GM21529 (cell line): ENCODE measurements around the gene GPR42.
"Not testable (repeated sequence)": the region's sequence is repeated elsewhere in the genome, so short reads cannot be mapped to it uniquely, and the experiment has no call there.

ENCODE experiments used
- ATAC-seq: cut with Tn5 transposase; IDR thresholded peaks from one replicate; pipeline ENCODE4 v1.9.1; 2021; ENCODE audit not compliant: unreplicated experiment

The GPR42 gene

DNA sequence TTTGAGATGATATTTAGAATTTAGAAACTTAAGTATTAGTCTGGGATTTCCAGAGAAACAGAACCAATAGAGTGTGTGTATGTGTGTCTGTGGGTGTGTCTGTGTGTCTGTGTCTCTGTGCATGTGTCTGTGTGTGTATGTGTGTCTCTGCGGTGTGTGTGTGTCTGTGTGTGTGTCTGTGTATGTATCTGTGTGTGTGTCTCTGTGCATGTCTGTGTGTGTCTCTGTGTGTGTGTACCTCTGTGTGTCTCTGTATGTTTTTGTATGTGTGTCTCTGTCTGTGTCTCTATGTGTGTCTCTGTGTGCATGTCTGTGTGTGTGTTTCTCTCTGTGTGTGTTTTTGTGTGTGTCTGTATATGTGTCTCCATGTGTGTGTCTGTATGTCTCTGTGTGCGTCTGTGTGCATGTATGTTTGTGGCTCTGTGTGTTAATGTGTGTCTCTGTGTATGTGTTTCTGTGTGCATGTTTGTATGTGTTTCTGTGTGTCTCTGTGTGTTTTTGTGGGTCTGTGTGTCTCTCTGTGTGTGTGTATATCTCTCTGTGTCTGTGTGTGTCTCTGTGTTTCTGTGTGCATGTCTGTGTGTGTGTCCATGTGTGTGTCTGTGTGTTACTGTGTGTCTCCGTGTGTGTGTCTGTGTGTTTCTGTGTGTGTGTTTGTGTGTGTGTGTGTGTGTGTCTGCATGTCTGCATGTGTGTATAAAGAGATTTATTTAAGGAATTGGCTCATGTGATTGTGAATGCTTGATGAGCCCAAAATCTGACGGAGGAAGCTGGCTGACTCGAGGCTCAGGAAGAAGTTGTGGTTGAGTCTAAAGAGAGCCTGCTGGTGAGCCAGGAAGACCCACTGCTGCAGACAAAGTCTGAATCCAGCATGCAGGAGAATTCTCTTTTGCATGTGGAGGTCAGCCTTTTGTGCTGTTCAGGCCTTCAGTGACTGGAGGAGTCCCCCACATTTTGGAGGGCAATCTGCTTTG lies 22.2 kb downstream of the GPR42 start:
- ATAC-seq: no peak

DNA sequence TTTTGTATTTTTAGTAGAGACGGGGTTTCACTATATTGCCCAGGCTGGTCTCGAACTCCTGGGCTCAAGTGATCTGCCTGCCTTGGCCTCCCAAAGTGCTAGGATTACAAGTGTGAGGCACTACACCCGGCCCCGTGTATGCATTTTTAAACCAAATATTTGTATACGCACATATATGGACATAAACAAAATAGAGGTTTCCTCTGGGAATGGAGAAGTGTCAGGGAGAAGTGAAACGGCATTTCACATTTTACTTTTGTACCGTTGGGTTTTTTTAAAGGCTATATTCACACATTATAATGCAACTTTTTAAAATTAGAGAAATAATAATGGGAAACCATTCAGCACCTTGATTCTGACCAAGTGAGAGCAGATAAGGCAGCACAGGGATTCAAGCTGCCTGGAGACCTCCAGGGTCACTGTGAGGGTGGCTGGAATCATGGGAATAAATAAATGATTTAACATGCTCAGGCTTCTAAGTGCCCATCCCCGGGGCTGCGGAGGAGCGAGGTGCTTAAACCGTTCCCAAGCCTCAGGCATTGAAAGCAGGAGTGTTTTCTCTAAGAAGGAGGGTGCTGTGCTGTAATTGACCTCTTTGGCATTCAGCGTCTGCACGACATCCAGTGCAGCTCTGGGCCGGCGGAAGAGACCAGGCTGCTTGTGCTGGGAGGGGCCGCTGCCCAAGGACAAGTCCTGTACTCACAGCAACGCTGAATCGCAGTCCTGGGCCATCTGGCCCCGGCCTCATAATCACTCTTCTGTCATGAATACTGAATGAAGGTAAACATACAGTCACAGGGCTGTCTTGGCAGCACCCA lies 24.7 kb downstream of the GPR42 start:
- ATAC-seq: no peak

DNA sequence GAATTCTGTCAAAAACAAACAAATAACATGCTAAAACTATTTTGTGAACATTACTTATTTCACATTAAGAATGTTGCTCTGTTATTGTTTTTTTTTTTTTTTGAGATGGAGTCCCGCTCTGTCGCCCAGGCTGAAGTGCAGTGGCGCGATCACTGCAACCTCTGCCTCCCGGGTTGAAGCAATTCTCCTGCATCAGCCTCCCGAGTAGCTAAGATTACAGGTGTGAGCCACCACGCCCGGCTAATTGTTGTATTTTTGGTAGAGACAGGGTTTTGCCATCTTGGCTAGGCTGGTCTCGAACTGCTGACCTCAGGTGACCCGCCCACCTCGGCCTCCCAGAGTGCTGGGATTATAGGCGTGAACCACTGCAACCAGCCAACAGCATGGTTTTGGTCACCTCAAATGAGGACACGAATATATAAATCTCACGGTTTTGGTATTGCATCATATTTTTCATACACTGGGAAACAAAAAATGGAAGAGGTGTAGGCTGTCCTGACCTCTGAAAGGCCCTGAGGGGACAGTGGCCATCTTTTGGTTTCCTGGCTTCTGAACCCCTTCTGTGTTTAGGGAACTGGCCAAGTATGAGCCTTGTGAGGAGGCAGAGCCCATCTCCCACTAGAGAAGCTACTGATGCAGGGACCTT lies 25.5 kb downstream of the GPR42 start:
- no peak for ATAC-seq

DNA sequence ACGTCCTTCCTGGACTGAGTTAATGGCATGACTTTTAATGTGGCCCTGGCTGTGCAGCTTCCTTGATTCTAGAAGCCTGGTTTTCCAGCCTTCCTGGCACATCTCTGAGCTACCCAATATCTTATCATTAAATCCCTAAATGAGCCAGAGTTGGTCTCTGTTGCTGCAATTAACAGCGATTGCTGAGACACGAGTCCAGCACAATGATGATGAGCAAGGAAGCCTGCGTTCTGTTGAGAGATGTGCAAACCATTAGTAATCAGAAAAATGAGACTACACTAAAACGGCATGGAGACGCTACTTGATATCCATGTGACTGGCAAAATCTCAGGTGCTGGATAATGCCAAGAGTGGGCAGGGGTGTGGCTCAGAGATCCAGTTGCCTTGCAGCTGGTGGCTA lies 26.2 kb downstream of the GPR42 start:
- no peak for ATAC-seq

DNA sequence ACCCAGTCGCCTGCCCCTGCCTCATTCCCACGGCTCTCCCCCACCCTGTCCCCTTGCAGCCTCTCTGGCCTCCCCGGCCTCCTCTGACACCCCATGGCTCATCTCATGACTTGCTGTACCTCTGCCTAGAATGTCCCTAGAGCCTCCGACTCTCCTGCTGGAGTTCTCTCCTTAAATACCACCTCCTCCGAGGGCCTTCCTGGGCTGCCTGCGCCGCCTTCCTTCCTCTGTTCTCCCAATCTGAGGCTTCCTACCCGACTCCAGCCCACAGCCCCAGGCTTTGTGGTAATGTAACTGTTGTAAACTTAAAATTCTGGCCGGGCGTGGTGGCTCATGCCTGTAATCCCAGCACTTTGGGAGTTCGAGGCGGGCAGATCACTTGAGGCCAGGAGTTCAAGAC lies 27.7 kb downstream of the GPR42 start:
- ATAC-seq: no peak

DNA sequence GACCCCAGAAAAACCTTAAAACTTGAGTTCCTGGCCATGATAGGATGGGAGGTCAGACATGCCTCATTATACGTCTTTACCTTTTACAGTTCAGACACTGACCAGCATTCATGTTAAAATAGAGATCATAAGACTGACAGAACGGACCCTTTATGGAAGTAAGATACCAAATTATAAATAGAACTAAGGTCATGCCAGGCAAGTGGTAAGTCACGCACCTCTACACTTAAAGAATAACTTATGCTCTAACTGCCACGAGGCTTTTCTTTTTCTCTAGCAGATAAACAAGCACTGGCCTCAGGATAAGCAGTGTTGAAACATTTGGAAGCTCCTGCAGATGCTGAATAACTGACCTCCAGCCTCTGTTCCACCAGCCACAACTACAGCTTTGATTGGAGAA lies 28.4 kb downstream of the GPR42 start:
- ATAC-seq: no peak

DNA sequence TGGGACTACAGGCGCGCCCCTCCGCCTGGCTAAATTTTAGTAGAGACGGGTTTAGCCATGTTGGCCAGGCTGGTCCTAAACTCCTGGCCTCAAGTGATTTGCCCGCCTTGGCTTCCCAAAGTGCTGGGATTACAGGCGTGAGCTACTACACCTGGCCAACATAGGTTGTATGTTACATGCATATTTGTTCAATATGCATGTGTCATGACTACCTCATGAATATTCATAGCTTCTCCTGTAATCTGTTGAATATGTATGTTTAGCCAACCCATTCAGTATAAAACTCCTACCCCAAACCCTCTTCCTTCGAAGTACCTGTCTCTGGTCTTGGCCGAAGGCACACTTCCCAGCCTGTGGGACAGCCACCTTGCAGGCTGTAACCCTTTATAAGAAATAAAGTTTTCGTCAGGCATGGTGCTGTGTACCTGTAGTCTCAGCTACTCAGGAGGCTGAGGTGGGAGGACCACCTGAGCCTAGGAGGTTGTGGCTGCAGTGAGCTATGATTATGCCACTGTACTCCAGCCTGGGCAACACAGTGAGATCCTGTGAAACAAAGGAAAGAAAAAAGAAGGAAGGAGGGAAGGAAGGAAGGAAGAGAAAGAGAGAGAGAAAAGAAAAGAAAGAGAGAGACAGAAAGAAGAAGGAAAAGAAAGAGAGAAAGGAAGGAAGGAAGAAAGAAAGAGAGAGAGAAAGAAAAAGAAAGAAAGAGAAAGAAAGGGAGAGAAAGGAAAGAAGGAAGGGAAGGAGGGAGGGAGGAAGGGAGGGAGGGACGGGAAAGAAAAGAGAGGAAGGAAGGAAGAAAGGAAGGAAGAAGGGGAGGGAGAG lies 29.3 kb downstream of the GPR42 start:
- no peak for ATAC-seq

DNA sequence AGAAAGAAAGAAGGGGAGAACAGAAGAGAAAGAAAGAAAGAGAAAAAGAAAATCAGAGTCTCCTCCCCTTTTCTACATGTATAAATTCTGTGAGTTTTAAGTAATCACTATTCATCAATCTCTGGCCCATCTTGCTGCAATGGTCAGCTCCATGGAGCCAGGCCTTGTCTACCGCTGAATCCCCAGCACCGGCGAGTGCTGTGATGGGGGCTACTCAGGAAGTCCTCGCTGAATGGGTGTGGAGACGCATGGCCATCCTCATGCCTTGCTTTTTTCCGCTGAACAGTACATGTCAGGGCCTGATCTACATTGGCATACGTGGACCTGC lies 29.9 kb downstream of the GPR42 start:
- no peak for ATAC-seq

DNA sequence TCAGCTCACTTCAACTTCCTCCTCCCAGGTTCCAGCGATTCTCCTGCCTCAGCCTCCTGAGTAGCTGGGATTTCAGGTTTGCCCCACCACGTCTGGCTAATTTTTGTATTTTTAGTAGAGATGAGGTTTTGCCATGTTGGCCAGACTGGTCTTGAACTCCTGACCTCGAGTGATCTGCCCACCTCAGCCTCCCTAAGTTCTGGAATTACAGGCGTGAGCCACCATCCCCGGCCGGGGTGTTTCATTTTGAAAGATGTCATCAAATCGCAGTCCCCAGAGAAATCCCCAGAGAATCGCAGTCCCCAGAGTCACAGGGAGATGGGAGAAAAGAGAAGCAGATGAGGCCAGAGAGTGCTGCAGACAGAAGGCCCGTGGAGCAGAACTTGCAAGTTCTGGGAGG lies 30.5 kb downstream of the GPR42 start:
- ATAC-seq: not testable (repeated sequence)

DNA sequence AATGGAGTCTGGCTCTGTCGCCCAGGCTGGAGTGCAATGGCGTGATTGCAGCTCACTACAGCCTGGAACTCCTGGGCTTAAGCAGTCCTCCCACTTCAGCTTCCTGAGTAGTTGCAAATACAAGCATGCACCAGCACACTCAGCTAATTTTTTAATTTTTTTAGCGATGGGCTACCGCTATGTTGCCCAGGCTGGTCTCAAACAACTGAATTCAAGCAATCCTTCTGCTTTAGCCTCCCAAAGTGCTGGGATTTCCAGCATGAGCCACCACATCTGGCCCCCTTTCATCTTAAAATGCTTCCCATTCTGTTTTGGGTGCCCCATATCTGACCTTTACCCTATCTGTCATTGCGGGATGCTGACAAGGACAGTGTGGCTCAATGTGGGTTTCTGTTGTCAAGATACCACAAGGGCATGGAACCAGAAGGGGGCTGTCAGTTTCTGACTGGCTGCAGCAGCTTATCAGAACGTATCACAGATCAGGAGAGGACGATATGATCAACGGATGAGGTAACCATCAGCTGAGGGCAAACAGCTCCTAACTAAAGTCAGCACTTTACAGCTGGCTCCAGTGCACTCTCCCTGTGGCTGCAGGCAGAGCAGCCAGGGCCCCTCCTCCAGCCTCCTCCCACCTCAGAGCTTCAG lies 32.4 kb downstream of the GPR42 start:
- no peak for ATAC-seq

DNA sequence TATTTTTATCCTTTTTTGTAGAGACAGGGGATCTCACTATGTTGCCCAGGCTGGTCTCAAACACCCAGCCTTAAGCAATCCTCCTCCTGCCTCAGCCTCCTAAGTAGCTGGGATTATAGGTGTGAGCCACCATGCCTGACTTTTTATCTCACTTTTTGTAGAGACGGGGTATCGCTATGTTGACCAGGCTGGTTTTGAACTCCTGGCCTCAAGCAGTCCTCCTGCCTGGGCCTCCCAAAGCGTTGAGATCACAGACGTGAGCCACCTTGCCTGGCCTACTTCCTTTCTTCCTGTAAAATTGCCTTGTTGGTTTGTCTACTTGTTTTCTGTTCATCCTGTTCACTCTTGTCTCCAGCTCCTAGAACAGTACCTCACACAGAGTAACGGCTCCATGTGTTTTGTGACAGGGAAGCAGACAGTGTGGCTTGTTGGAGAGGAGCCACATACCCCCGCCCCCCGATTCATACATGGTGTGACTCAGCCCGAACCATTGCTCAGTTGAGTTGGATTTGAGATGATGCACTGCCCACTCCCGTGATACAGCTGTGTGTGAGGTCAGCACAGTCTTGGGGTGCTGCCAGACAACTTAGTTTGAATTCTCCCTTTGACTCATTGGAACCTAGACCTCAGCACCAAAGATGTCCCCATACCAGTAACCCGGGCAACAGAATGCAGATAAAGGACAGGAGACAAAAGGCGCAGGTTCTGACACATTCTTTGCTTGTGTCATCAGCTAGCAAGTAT lies 34.2 kb downstream of the GPR42 start:
- peak; percentile 70 for ATAC-seq

DNA sequence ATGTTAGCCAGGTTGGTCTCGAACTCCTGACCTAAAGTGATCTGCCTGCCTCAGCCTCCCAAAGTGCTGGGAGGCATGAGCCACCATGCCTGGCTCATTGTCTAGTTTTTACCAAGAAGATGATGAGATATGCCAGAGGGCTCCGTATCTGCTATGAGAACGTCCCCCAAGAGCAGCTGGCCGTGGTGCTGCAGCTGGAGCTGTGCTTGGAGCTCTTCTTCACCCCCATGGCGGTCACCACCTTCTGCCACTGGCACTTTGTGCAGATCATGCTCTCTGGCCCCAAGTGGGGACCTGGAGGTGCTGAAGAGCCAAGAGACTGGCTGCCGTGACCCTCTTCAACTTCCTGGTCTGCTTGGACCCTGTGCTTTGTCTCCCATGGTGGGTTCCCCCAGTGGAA lies 36.8 kb downstream of the GPR42 start:
- ATAC-seq: no peak

DNA sequence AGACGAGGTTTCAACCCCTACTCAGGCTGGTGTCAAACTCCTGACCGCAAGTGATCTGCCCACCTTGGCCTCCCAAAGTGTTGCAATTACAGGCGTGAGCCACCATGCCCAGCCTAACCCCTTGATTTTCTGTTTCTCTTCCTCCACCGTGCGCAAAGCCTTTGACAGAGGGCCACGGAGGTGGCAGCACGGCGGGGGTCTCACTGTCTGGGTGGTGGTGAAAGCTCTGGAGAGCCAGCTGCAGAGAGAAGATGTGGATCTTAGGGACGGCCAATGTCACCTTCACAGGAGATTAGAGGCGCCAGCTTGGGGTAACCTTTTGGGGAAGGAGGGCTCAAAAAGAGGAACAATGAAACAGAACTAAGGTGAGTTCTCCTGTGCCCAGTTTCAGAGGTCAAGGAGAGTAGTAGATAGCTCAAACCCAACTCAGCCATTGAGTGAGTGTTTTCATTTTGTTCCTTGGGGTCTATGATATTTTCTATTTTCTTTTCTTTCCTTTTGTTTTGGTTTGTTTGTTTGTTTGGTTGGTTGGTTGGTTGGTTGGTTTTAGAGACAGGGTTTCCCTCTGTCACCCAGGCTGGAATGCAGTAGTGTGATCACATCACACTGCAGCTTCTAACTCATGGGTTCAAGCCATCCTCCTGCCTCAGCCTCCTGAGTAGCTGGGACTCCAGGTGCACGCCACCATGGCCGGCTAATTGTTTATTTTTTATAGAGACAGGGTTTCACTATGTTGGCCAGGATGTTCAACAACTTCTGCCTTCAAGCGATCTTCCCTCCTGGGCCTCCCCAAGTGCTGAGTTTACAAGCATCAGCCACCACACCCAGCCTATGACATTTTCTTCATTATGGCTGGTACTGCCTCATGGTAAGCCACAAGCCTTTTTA lies 37.7 kb downstream of the GPR42 start:
- peak; percentile 69 for ATAC-seq

DNA sequence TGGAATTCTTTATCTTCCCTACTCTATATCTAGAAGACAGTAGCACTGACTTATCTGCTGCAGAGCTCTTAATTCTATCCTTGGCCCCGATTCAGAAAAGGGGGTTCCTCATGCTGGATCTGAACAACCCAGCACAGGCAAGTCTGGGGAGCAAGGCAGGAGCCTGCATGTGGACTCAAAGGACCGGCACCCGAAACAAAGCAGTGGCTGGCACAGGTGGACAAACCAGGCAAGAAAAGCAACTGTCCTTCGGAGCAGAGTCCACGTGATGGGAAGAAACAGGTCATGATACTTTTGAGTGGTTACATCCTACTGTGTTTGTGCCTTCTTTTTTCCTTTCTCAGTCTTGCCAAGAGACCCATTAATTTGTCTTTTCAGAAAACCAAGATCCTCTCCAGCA lies 38.3 kb downstream of the GPR42 start:
- no peak for ATAC-seq

DNA sequence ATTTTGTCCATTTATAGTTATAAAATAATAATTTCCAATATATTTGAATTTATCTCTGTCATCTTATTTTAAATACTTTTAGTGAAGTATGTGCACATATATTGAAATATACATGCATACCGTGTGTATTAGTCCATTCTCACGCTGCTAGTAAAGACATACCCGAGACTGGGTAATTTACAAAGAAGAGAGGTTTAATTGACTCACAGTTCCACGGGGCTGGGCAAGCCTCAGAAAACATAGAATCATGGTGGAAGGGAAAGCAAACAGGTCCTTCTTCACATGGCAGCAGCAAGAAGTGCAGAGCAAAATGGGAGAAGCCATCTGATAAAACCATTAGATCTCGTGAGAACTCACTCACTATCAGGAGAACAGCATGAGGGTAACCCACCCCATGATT lies 39.6 kb downstream of the GPR42 start:
- no peak for ATAC-seq

DNA sequence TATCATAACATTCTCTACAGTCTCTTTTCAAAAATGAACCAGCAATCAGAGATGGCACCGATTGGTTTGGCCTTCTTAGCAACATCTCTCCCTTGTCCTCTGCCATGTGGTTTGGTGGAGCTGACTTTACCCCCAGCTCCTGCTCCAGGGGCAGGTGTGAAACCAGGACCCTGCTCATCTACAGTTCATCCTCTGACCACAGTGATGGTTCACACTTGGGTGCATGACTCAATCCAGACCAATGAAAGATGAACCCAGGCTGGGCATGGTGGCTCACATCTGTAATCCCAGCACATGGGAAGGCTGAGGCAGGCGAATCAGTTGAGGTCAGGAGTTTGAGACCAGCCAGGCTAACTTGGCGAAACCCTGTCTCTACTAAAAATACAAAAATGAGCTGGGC lies 43.6 kb downstream of the GPR42 start:
- ATAC-seq: no peak

DNA sequence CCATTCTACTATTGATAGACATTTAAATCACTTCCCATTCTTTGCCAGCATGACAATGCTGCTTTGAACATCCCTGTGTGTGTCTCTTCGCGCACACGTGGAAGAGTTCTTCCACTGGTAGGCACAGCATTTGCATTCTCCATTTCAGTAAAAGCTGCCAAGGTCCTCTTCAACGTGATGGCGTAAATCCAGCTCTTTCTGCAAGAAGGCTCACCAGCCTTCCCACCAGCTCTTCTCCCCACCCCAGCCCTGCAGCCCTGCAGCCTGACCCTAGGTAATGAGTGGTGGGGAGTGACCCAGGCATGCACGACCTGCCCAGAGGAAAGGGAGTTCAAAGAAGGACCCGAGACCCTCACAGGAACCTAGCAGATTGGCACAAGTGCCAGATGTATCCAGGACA lies 45.5 kb downstream of the GPR42 start:
- ATAC-seq: no peak

DNA sequence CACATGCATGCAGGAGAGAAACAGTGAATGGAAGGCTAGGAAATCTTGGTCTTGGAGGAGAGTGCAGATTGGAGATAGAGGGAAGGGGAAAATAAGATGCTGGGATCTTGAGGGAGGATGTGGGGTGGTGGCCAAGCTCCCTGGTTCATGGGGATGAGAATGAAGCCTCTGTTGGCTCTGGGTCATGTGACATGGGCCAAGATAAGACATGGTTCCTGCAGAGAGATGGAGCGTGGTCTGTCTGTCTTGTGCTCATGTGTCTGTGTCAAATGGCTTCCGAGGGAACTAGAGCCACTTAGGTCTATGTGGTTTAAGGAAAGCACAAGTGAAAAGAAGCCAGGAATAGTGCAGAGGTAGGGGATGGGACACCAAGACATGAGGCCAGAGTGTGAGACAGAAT lies 46.4 kb downstream of the GPR42 start:
- ATAC-seq: no peak
